Activated naive CD8-positive, alpha-beta T cell treated with anti-CD3 and anti-CD28 coated beads, Interleukin-2, amount 50 U/mL, for 16 hours (primary cell): ENCODE measurements around the gene LMO1.

Source experiments
- DNase-seq: peaks from one replicate; pipeline ENCODE4 v3.0.0-alpha.2; 2020; ENCODE audit warnings: low read depth, low spot score

LMO1 gene

GRCh38 chr11:8263769-8264410 is at the start of gene LMO1:
Gene LMO1 (minus strand): TSS chr11:8263878. CDS start chr11:8263362, 516 bp downstream.
- DNase-seq, result peak; percentile 55

GRCh38 chr11:8312986-8313385 is 49.3 kb upstream of the LMO1 start:
- no peak for DNase-seq

- no peak for DNase-seq
These were observed 47.7 kb upstream of the LMO1 start for GRCh38 chr11:8311366-8311765.

- no peak for DNase-seq
These were observed 47.1 kb upstream of the LMO1 start for GRCh38 chr11:8310743-8311298.

- no peak for DNase-seq
These were observed 46.2 kb upstream of the LMO1 start for GRCh38 chr11:8309862-8310261.

- DNase-seq, result no peak
These were observed 45.6 kb upstream of the LMO1 start for GRCh38 chr11:8309311-8309710.

GRCh38 chr11:8307601-8308000 is 43.9 kb upstream of the LMO1 start:
- no peak for DNase-seq

- no peak for DNase-seq
These were observed 37.9 kb upstream of the LMO1 start for GRCh38 chr11:8301622-8302021.

- no peak for DNase-seq
These were observed 35.4 kb upstream of the LMO1 start for GRCh38 chr11:8298801-8299786.

GRCh38 chr11:8297781-8298440 is 34.2 kb upstream of the LMO1 start:
- no peak for DNase-seq

GRCh38 chr11:8296872-8297271 is 33.2 kb upstream of the LMO1 start:
- DNase-seq, result no peak

GRCh38 chr11:8296038-8296649 is 32.5 kb upstream of the LMO1 start:
- DNase-seq, result no peak

- DNase-seq, result no peak
These were observed 30.7 kb upstream of the LMO1 start for GRCh38 chr11:8294251-8294935.

GRCh38 chr11:8293171-8293570 is 29.5 kb upstream of the LMO1 start:
- no peak for DNase-seq

- no peak for DNase-seq
These were observed 28.7 kb upstream of the LMO1 start for GRCh38 chr11:8292351-8292750.

GRCh38 chr11:8291421-8292350 is 28.0 kb upstream of the LMO1 start:
- DNase-seq, result no peak

GRCh38 chr11:8290081-8290810 is 26.6 kb upstream of the LMO1 start:
- no peak for DNase-seq

- DNase-seq, result no peak
These were observed 25.8 kb upstream of the LMO1 start for GRCh38 chr11:8289492-8289918.

GRCh38 chr11:8288824-8289491 is 25.3 kb upstream of the LMO1 start:
- DNase-seq, result no peak
